Measurements from ENCODE around the gene P2RX4. TPM values are rescaled to one million over a fixed set of nuclear protein-coding genes. Genes with fewer than 3 reads are reported as not detected.

P2RX4 gene
- total and polyA plus RNA-seq, 2 of the 13 experiments (the other 11 are each of a cell fraction or from before 2014, with no cell fraction given): 13.8 to 30.8 TPM

GRCh38 chr12:121227294-121227693, 17.4 kb downstream of the P2RX4 start (continued):
- TF ChIP-seq KAT2B (IDR thresholded peaks at IDR 0.05; ENCODE audit: borderline replicate concordance, low read depth, low read length): no peak
- TF ChIP-seq SNRNP70 (IDR thresholded peaks at IDR 0.05; ENCODE audit: low read depth, low read length): no peak
- no peak for TF ChIP-seq SMC3 (IDR thresholded peaks at IDR 0.05; ENCODE audit: low read length)
- peak; percentile 62; the same call in 1 of the 2 replicates for TF ChIP-seq PAXIP1 (CRISPR knock-in tag; conservative IDR thresholded peaks at IDR 0.05)
- no peak for TF ChIP-seq ZNF776 (CRISPR knock-in tag; IDR thresholded peaks at IDR 0.05)
- no peak for TF ChIP-seq ZNF281 (CRISPR knock-in tag; IDR thresholded peaks at IDR 0.05; ENCODE audit: borderline replicate concordance)
- TF ChIP-seq TBX2 (CRISPR knock-in tag; IDR thresholded peaks at IDR 0.05; ENCODE audit: borderline replicate concordance): peak; percentile 27; the same call in 1 of the 2 replicates
- 0 out of 2 replicates have a peak, but pooled peaks have one; percentile 17 for TF ChIP-seq PPARG (CRISPR knock-in tag; conservative IDR thresholded peaks at IDR 0.05)
- TF ChIP-seq XBP1 (CRISPR knock-in tag; IDR thresholded peaks at IDR 0.05): peak; percentile 96; the same call in 1 of the 2 replicates
- peak; percentile 26; the same call in 1 of the 2 replicates for TF ChIP-seq SALL1 (CRISPR knock-in tag; IDR thresholded peaks at IDR 0.05)
- TF ChIP-seq ZNF3 (CRISPR knock-in tag; IDR thresholded peaks at IDR 0.05): no peak
- 0 out of 2 replicates have a peak, but pooled peaks have one; percentile 28 for TF ChIP-seq MAX (IDR thresholded peaks at IDR 0.05)
- TF ChIP-seq SNAI1 (CRISPR knock-in tag; IDR thresholded peaks at IDR 0.05; ENCODE audit: borderline replicate concordance): no peak
- TF ChIP-seq CREM (IDR thresholded peaks at IDR 0.05): 0 out of 2 replicates have a peak, but pooled peaks have one; percentile 29
- TF ChIP-seq CREM (CRISPR knock-in tag; IDR thresholded peaks at IDR 0.05): no peak
- no peak for TF ChIP-seq ZNF460 (CRISPR knock-in tag; IDR thresholded peaks at IDR 0.05; ENCODE audit: borderline replicate concordance)
- TF ChIP-seq ZGPAT (CRISPR knock-in tag; IDR thresholded peaks at IDR 0.05): no peak
- peak; percentile 57 for TF ChIP-seq ZNF687 (CRISPR knock-in tag; IDR thresholded peaks at IDR 0.05)
- no peak for TF ChIP-seq ZFP37 (CRISPR knock-in tag; IDR thresholded peaks at IDR 0.05; ENCODE audit: borderline replicate concordance)
